ENCODE data around the gene DMAC1.

Gene DMAC1

GRCh38 chr9:7828334-7828733 lies 28.8 kb upstream of the DMAC1 start:
- DNase-seq (ENCODE audit: low read depth, low spot score), result no peak
- ChIA-PET CTCF (no interaction called here), POLR2A (no interaction called here)
- TF ChIP-seq, protein P1, sequence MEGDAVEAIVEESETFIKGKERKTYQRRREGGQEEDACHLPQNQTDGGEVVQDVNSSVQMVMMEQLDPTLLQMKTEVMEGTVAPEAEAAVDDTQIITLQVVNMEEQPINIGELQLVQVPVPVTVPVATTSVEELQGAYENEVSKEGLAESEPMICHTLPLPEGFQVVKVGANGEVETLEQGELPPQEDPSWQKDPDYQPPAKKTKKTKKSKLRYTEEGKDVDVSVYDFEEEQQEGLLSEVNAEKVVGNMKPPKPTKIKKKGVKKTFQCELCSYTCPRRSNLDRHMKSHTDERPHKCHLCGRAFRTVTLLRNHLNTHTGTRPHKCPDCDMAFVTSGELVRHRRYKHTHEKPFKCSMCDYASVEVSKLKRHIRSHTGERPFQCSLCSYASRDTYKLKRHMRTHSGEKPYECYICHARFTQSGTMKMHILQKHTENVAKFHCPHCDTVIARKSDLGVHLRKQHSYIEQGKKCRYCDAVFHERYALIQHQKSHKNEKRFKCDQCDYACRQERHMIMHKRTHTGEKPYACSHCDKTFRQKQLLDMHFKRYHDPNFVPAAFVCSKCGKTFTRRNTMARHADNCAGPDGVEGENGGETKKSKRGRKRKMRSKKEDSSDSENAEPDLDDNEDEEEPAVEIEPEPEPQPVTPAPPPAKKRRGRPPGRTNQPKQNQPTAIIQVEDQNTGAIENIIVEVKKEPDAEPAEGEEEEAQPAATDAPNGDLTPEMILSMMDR (IDR thresholded peaks at IDR 0.05; ENCODE audit: insufficient read depth, low read length, missing control alignments), result no peak
- H3K4me3 ChIP-seq (ENCODE audit: low read depth, low read length), result no peak overlapping the region

- DNase-seq (ENCODE audit: low read depth, low spot score), result no peak
- CTCF ChIA-PET, result no interaction called here
- TF ChIP-seq, protein P1 (IDR thresholded peaks at IDR 0.05; ENCODE audit: insufficient read depth, low read length, missing control alignments), result no peak
- POLR2A ChIA-PET, result no interaction called here
- no peak overlapping the region for H3K4me3 ChIP-seq (ENCODE audit: low read depth, low read length)
Observed at GRCh38 chr9:7827792-7828191, 28.2 kb upstream of the DMAC1 start.

DNA sequence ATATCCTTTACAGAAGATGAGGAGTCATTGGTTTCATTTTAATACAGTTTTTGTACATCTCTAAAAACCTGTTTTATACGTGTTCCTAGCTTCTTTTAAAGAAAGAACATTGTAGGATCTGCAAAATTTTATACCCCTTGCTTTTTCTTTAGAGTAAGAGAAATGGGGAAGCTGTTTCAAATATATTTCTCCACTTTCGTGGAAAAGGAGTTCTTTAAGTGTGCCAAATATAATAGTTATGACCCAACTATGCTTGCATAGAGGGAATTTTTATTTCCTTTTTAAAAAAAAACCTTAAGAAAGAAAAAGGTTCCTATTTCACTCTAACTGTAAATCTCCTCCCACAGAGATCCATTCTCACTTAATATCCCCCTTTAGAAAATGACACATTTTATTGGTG lies 27.5 kb upstream of the DMAC1 start:
- no peak for DNase-seq (ENCODE audit: low read depth, low spot score)
- TF ChIP-seq, protein P1 (IDR thresholded peaks at IDR 0.05; ENCODE audit: insufficient read depth, low read length, missing control alignments), result no peak
- no peak overlapping the region for H3K4me3 ChIP-seq (ENCODE audit: low read depth, low read length)
- ChIA-PET CTCF (no interaction called here), POLR2A (no interaction called here)

DNA sequence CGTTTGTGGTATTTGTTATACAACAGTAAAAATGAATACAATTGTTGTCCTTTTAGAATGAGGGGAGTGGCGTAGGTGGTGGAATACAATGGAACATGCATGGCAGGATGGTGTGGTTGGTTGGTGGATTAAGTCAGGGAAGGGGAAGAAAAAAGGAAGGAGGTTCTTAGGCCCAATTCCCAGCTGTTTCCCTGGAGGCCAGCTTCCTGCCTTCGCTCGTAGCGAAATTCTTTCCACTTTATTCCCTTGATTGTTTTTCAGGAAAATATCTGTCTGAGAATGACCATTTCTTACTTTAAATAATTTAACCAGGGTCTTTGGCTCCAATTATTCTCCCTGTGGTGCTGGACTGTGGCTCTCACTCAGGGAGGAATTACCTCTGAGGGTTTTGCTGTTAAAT lies 24.1 kb upstream of the DMAC1 start:
- TF ChIP-seq, protein P1 (IDR thresholded peaks at IDR 0.05; ENCODE audit: insufficient read depth, low read length, missing control alignments), result no peak
- CTCF ChIA-PET, result no interaction called here
- POLR2A ChIA-PET, result no interaction called here
- no peak for DNase-seq (ENCODE audit: low read depth, low spot score)
- H3K4me3 ChIP-seq (ENCODE audit: low read depth, low read length), result no peak overlapping the region

DNA sequence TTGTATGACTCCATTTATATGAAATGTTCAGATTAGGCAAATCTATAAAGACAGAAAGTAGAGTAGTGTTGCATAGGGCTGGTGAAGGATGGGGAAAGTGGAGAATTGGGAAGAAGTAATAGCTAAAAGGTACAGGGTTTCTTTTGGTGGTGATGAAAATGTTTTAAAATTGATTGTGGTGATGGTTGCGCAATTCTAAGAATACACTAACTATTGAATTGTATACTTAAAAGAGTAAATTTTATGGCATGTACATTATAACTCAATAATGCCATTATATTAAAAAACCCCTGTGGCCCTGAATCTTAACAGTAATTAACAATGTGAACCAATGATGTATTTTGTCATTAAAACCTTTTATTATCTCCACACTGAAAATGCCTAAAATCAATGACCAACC lies 20.4 kb upstream of the DMAC1 start:
- DNase-seq (ENCODE audit: low read depth, low spot score), result no peak
- TF ChIP-seq, protein P1 (IDR thresholded peaks at IDR 0.05; ENCODE audit: insufficient read depth, low read length, missing control alignments), result no peak
- POLR2A ChIA-PET, result no interaction called here
- CTCF ChIA-PET, result interaction anchor here (0.6 kb wide), 1 partner anchor 634 kb away, joined by 3 read pairs; no protein-coding TSS in a partner anchor
- no peak overlapping the region for H3K4me3 ChIP-seq (ENCODE audit: low read depth, low read length)

DNA sequence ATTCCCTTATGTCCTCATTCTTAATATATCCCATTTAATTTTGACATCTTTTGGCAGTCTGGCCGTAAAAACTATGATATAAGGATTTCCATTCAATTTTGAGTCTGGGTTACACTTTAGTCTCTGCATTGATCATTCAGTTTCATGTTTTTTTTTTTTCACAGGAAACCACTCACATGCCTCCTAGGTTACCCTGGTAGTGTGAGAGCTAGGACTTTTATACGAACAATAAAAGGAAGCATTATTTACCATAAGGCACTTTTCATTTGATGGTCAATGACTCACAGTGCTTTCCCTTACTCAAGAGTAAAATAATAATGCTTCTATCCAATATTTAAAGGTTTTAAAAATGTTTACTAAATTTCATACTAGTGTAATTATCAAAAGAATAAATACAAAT lies 16.4 kb upstream of the DMAC1 start:
- H3K4me3 ChIP-seq (ENCODE audit: low read depth, low read length), result no peak overlapping the region
- DNase-seq (ENCODE audit: low read depth, low spot score), result no peak
- POLR2A ChIA-PET, result no interaction called here
- TF ChIP-seq, protein P1 (IDR thresholded peaks at IDR 0.05; ENCODE audit: insufficient read depth, low read length, missing control alignments), result no peak
- CTCF ChIA-PET, result no interaction called here
